ENCODE results near the gene PACRG.

PACRG gene

DNA sequence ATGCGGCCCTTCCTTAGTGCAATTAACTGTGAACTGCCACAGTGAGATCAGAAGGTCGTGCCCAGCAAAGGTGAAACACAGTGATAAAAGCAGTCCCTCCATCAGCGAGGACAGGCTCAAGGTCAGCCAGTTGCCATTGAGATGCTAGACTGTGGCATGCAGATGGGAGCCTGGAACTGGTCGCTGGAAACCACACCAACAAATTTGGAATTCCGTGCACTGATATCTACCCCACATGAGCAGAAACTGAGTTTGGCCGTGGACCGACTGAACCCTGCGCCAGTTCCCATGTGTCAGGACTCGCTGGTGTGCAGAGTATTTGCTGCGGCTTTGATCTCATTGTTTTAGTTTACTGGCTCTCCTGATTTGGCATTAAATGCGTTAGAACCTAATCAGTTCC lies 561.1 kb downstream of the PACRG start:
- H3K79me1 ChIP-seq (ENCODE audit: low read length): no peaks in the 10 kb centered on the region
- no peak overlapping the region for H3K4me2 ChIP-seq (ENCODE audit: low read length)
- no peak overlapping the region for H3K23ac ChIP-seq (ENCODE audit: low read length)
- H3K36me3 ChIP-seq (ENCODE audit: control insufficient read depth in 1 of 2, insufficient read depth in 2 of 2, low read length in 2 of 2): no peaks in the 10 kb centered on the region
- WGBS (ENCODE audit: extremely low coverage, insufficient coverage, insufficient read length): no CpG with 5 or more reads among the region's 11 CpGs
- no peak overlapping the region for H2BK5ac ChIP-seq (ENCODE audit: low read depth, low read length, poor library complexity)
- H3K9me3 ChIP-seq (ENCODE audit: insufficient read depth, low read depth, low read length): no peaks in the 10 kb centered on the region
- no peak overlapping the region for H2BK12ac ChIP-seq (ENCODE audit: low read length)
- H4K12ac ChIP-seq (ENCODE audit: low read depth, low read length): no peak overlapping the region
- no peak overlapping the region for H3K14ac ChIP-seq (ENCODE audit: low read length)
- peaks cover 0 to 1% of the 10 kb centered on the region in 2 experiments for H3K4me1 ChIP-seq (ENCODE audit: control insufficient read depth in 1 of 2, insufficient read depth in 2 of 2, low read length in 2 of 2)
- no peak overlapping the region for H4K91ac ChIP-seq (ENCODE audit: low read depth, low read length)
- no peak overlapping the region for H2AFZ ChIP-seq (ENCODE audit: insufficient read depth, low read length, poor library complexity)
- no peaks in the 10 kb centered on the region for H3K27me3 ChIP-seq (ENCODE audit: insufficient read depth, low read length)
- no peak for DNase-seq
- no peak overlapping the region for H2AK5ac ChIP-seq (ENCODE audit: low read length)
- no peaks in the 10 kb centered on the region for H3K79me2 ChIP-seq (ENCODE audit: control insufficient read depth, insufficient read depth, low read length, poor library complexity)
- H3K27ac ChIP-seq (ENCODE audit: low read depth, low read length): no peak overlapping the region
- no peak overlapping the region for H3K4ac ChIP-seq (ENCODE audit: low read depth, low read length)
- no peak overlapping the region for H2BK120ac ChIP-seq (ENCODE audit: insufficient read depth, low read length, poor library complexity)
- no peak overlapping the region for H3K4me3 ChIP-seq (ENCODE audit: low read depth, low read length)
- no peak overlapping the region for H4K8ac ChIP-seq (ENCODE audit: low read depth, low read length)
- no peak overlapping the region for H3K9ac ChIP-seq (ENCODE audit: low read length)
- H3K18ac ChIP-seq (ENCODE audit: low read length): no peak overlapping the region

DNA sequence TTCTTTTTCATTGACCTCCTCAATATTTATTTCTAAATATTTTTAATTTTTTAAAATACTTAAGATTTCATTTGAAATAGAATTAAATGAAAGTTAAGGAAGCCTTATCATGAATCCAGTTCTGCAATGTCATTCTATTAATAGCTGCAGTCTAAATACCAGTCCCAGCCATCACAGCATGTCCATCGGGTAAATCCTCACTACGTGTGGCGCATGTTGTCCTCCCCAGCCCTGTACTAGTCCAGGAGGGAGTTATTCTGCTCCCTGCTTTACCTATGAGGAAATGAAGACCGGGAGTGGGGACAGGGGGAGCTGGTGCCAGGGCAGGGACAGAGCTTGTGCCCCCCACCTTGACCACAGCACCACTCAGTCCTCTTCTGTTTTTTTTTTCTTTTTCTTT lies 561.7 kb downstream of the PACRG start:
- no peak overlapping the region for H4K91ac ChIP-seq (ENCODE audit: low read depth, low read length)
- no peaks in the 10 kb centered on the region for H3K36me3 ChIP-seq (ENCODE audit: control insufficient read depth in 1 of 2, insufficient read depth in 2 of 2, low read length in 2 of 2)
- no peak for DNase-seq
- no peaks in the 10 kb centered on the region for H3K4me1 ChIP-seq (ENCODE audit: control insufficient read depth in 1 of 2, insufficient read depth in 2 of 2, low read length in 2 of 2)
- H3K4ac ChIP-seq (ENCODE audit: low read depth, low read length): no peak overlapping the region
- H4K8ac ChIP-seq (ENCODE audit: low read depth, low read length): no peak overlapping the region
- no peak overlapping the region for H3K18ac ChIP-seq (ENCODE audit: low read length)
- H3K27ac ChIP-seq (ENCODE audit: low read depth, low read length): no peak overlapping the region
- no peaks in the 10 kb centered on the region for H3K27me3 ChIP-seq (ENCODE audit: insufficient read depth, low read length)
- no peaks in the 10 kb centered on the region for H3K79me1 ChIP-seq (ENCODE audit: low read length)
- no peak overlapping the region for H3K23ac ChIP-seq (ENCODE audit: low read length)
- H2AFZ ChIP-seq (ENCODE audit: insufficient read depth, low read length, poor library complexity): no peak overlapping the region
- no CpG with 5 or more reads among the region's 4 CpGs for WGBS (ENCODE audit: extremely low coverage, insufficient coverage, insufficient read length)
- H3K9me3 ChIP-seq (ENCODE audit: insufficient read depth, low read depth, low read length): no peaks in the 10 kb centered on the region
- no peak overlapping the region for H4K12ac ChIP-seq (ENCODE audit: low read depth, low read length)
- no peak overlapping the region for H2BK120ac ChIP-seq (ENCODE audit: insufficient read depth, low read length, poor library complexity)
- H3K4me3 ChIP-seq (ENCODE audit: low read depth, low read length): no peak overlapping the region
- H3K9ac ChIP-seq (ENCODE audit: low read length): no peak overlapping the region
- H2BK5ac ChIP-seq (ENCODE audit: low read depth, low read length, poor library complexity): no peak overlapping the region
- H3K4me2 ChIP-seq (ENCODE audit: low read length): no peak overlapping the region
- no peak overlapping the region for H3K14ac ChIP-seq (ENCODE audit: low read length)
- H2BK12ac ChIP-seq (ENCODE audit: low read length): no peak overlapping the region
- no peaks in the 10 kb centered on the region for H3K79me2 ChIP-seq (ENCODE audit: control insufficient read depth, insufficient read depth, low read length, poor library complexity)
- H2AK5ac ChIP-seq (ENCODE audit: low read length): no peak overlapping the region

DNA sequence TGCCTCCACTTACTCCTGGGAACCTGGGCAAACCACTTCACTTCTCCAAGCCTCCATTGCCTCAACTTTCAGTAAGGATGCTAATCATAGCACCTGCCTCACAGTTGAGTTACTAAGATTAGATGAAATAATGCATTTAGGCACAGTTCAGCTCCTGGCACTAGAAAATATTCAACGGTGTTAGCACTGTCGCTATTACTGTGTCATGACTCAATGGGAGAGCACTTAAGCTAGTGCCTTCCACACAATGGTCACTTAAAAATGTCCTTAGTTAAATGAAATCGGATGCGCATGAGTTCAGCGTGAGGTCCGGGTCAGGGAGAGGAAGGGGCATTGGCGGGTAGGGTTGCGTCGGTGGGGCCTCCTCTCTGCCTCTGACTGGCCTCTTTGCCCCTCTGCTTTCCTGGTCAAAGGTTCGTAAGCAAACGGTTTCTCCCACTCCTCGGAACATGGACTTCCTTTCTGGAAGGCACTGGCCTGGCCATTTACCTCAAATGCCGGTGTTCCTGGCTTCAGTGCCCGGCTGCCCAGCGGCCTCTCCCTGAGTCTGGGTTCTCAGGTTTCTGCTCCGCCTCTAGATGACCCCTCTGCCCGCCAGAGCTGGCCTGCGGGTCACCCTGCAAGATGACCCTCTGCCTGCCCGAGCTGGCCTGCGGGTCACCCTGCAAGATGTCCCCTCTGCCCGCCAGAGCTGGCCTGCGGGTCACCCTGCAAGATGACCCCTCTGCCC lies 562.9 kb downstream of the PACRG start:
- H2BK120ac ChIP-seq (ENCODE audit: insufficient read depth, low read length, poor library complexity): no peak overlapping the region
- H3K27ac ChIP-seq (ENCODE audit: low read depth, low read length): no peak overlapping the region
- no peaks in the 10 kb centered on the region for H3K27me3 ChIP-seq (ENCODE audit: insufficient read depth, low read length)
- H2BK5ac ChIP-seq (ENCODE audit: low read depth, low read length, poor library complexity): no peak overlapping the region
- H4K91ac ChIP-seq (ENCODE audit: low read depth, low read length): no peak overlapping the region
- no peaks in the 10 kb centered on the region for H3K36me3 ChIP-seq (ENCODE audit: control insufficient read depth in 1 of 2, insufficient read depth in 2 of 2, low read length in 2 of 2)
- H3K4me3 ChIP-seq (ENCODE audit: low read depth, low read length): no peak overlapping the region
- H3K79me2 ChIP-seq (ENCODE audit: control insufficient read depth, insufficient read depth, low read length, poor library complexity): no peaks in the 10 kb centered on the region
- H3K4ac ChIP-seq (ENCODE audit: low read depth, low read length): no peak overlapping the region
- H3K79me1 ChIP-seq (ENCODE audit: low read length): no peaks in the 10 kb centered on the region
- H3K4me2 ChIP-seq (ENCODE audit: low read length): no peak overlapping the region
- H3K23ac ChIP-seq (ENCODE audit: low read length): no peak overlapping the region
- H2AK5ac ChIP-seq (ENCODE audit: low read length): no peak overlapping the region
- no peak overlapping the region for H3K9ac ChIP-seq (ENCODE audit: low read length)
- H4K12ac ChIP-seq (ENCODE audit: low read depth, low read length): no peak overlapping the region
- H2BK12ac ChIP-seq (ENCODE audit: low read length): no peak overlapping the region
- DNase-seq: no peak
- H3K14ac ChIP-seq (ENCODE audit: low read length): no peak overlapping the region
- no peaks in the 10 kb centered on the region for H3K9me3 ChIP-seq (ENCODE audit: insufficient read depth, low read depth, low read length)
- no peak overlapping the region for H3K18ac ChIP-seq (ENCODE audit: low read length)
- no peak overlapping the region for H4K8ac ChIP-seq (ENCODE audit: low read depth, low read length)
- no peak overlapping the region for H2AFZ ChIP-seq (ENCODE audit: insufficient read depth, low read length, poor library complexity)
- no CpG with 5 or more reads among the region's 22 CpGs for WGBS (ENCODE audit: extremely low coverage, insufficient coverage, insufficient read length)
- no peaks in the 10 kb centered on the region for H3K4me1 ChIP-seq (ENCODE audit: control insufficient read depth in 1 of 2, insufficient read depth in 2 of 2, low read length in 2 of 2)

DNA sequence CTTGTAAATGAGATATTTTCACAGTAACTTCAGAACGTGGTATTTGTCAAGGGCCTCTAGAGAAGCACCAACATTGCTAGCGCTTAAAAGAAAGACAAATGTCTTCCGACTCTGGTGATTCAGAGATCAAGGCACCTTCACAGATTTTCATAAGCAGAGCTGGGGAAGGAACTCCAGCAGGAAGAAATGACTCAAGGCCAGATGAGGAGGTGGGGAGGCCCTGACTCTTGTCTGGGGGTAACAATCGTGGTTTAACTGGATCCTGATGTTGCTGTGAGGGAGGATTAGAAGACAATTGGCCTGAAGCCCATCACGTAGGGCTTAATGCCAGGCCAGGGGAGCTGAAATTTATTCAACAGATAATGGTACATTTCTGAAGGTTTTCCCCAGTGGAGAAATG lies 563.8 kb downstream of the PACRG start:
- Histone ChIP-seq H3K4me1 (ENCODE audit: control insufficient read depth in 1 of 2, insufficient read depth in 2 of 2, low read length in 2 of 2) (no peaks in the 10 kb centered on the region), H2BK120ac (ENCODE audit: insufficient read depth, low read length, poor library complexity) (no peak overlapping the region), H2AFZ (ENCODE audit: insufficient read depth, low read length, poor library complexity) (no peak overlapping the region), H3K4ac (ENCODE audit: low read depth, low read length) (no peak overlapping the region), H3K27me3 (ENCODE audit: insufficient read depth, low read length) (no peaks in the 10 kb centered on the region), H3K23ac (ENCODE audit: low read length) (no peak overlapping the region), H3K9me3 (ENCODE audit: insufficient read depth, low read depth, low read length) (no peaks in the 10 kb centered on the region), H4K91ac (ENCODE audit: low read depth, low read length) (no peak overlapping the region), H2BK5ac (ENCODE audit: low read depth, low read length, poor library complexity) (no peak overlapping the region), H2AK5ac (ENCODE audit: low read length) (no peak overlapping the region), H3K27ac (ENCODE audit: low read depth, low read length) (no peak overlapping the region), H3K36me3 (ENCODE audit: control insufficient read depth in 1 of 2, insufficient read depth in 2 of 2, low read length in 2 of 2) (no peaks in the 10 kb centered on the region), H3K18ac (ENCODE audit: low read length) (no peak overlapping the region), H3K4me2 (ENCODE audit: low read length) (no peak overlapping the region), H3K4me3 (ENCODE audit: low read depth, low read length) (no peak overlapping the region), H3K79me2 (ENCODE audit: control insufficient read depth, insufficient read depth, low read length, poor library complexity) (no peaks in the 10 kb centered on the region), H4K12ac (ENCODE audit: low read depth, low read length) (no peak overlapping the region), H3K79me1 (ENCODE audit: low read length) (no peaks in the 10 kb centered on the region), H4K8ac (ENCODE audit: low read depth, low read length) (no peak overlapping the region), H2BK12ac (ENCODE audit: low read length) (no peak overlapping the region), H3K14ac (ENCODE audit: low read length) (no peak overlapping the region), H3K9ac (ENCODE audit: low read length) (no peak overlapping the region)
- WGBS (ENCODE audit: extremely low coverage, insufficient coverage, insufficient read length): no CpG with 5 or more reads among the region's 5 CpGs
- DNase-seq: no peak
